ENCODE data around the gene PTN. TPM values are rescaled to one million over a fixed set of nuclear protein-coding genes. Genes with fewer than 3 reads are reported as not detected.

Gene PTN, protein sequence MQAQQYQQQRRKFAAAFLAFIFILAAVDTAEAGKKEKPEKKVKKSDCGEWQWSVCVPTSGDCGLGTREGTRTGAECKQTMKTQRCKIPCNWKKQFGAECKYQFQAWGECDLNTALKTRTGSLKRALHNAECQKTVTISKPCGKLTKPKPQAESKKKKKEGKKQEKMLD
- not detected for total RNA-seq

DNA sequence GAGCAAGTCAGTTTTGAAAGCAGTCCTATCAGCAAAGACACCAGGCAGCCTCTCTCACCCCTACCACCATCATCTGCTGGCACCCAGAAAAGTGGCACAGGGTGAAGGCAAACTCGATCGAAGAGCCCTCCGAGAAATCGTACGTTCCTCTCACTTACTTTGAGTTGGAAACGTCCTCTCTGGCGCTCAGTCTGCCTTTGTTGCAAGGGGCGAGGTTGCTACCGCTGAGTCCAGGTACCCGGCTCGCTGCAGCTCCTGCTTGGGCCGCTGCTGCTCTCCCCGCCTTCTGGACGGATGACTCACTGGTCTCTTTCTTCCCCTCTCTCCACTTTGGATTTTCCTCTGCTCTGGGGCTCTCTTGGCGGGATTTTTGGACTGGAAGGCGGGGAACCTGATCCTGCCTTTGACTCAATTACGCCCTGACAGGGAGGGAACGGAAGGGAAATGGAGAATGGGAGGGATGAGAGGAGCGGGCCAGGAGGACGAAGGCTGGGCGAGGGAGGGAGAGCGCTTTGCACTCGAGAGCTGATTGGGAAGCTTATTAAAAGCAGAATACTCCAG lies at the start of gene PTN:
PTN (minus strand) TSS at position 453 of the 561 bp plus-strand sequence. CDS start 88,760 bp downstream, outside the sequence.
- no peak within 1 kb of the TSS for H3K27ac Mint-ChIP-seq
- no peaks in the 10 kb centered on the region for H3K36me3 Mint-ChIP-seq
- DNase-seq (ENCODE audit: low spot score in 2 of 2): no peak
- no peak for ATAC-seq
- peaks cover 0 to 9% of the 10 kb centered on the region in 2 donors for H3K9me3 Mint-ChIP-seq

GRCh38 chr7:137390076-137390475 lies 46.5 kb upstream of the PTN start:
- no peaks in the 10 kb centered on the region for H3K36me3 Mint-ChIP-seq
- H3K9me3 Mint-ChIP-seq: peaks cover 4 to 5% of the 10 kb centered on the region in 2 donors
- ATAC-seq (no peak), DNase-seq (ENCODE audit: low spot score in 2 of 2) (no peak)
- H3K27ac Mint-ChIP-seq: no peak overlapping the region

DNA sequence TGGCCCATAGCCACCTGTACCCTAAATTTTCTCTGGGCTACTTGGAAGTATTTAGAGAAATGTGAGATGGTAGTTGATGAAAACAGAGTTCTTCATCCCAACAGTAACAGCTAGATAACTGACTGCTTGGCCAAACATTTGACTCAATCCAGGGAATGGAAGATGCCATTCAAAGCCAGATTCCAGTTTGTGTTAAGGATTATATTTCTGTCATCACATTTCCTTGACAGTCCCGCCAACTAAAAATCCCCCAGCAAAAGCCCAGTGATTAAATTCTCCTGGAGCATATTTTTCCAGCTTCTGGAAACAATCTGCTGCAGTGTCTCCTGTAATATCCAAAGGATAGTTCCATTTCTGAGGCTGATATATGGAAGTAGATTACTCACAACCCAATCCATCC lies 45.4 kb upstream of the PTN start:
- DNase-seq (ENCODE audit: low spot score in 2 of 2) (no peak), ATAC-seq (no peak)
- Mint-ChIP-seq H3K9me3 (peaks cover 4 to 5% of the 10 kb centered on the region in 2 donors), H3K36me3 (no peaks in the 10 kb centered on the region), H3K27ac (no peak overlapping the region)

DNA sequence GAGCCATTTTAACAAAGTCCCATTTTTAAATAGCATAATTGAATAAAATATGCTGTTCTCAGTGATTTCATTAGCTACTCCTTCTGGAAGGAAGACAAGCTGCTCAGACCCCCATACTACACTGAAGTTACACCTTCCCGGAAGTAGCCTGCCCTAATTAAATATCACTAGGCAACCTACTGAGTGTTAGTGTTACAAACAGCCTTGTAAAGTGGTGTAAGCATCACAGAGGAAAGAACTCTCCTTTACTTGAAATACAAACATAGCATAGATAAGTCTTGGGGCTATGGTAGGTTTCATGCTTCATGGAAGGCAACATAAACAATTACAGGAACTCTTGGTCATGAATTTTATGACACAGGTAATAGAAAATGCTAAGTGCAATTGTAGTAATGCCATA lies 43.4 kb upstream of the PTN start:
- Mint-ChIP-seq H3K36me3 (no peaks in the 10 kb centered on the region), H3K27ac (no peak overlapping the region), H3K9me3 (peaks cover 4 to 5% of the 10 kb centered on the region in 2 donors)
- DNase-seq (ENCODE audit: low spot score in 2 of 2) (no peak), ATAC-seq (no peak)

DNA sequence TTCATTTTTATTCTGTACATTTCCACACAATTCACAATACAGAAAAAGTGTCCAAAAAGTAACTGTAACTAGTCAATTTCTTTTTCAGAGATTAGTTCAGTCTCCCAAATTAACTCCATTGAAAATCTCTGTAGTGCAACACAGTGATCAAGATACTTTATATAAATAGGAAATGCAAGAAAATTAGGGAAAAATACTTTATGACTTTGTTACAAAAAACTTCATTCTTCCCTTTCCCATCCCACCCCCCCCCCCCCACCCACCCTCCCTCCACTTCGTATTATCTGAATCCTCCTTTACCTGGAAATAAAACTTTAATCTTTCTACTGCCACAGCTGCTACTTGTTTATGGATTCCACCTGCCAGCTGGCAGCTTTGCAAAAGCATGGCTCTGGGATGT lies 37.5 kb upstream of the PTN start:
- peaks cover 16 to 23% of the 10 kb centered on the region in 2 donors for H3K9me3 Mint-ChIP-seq
- no peak overlapping the region for H3K27ac Mint-ChIP-seq
- ATAC-seq: no peak
- no peak for DNase-seq (ENCODE audit: low spot score in 2 of 2)
- H3K36me3 Mint-ChIP-seq: no peaks in the 10 kb centered on the region

- Mint-ChIP-seq H3K27ac (no peak overlapping the region), H3K36me3 (no peaks in the 10 kb centered on the region), H3K9me3 (peaks cover 9 to 11% of the 10 kb centered on the region in 2 donors)
- ATAC-seq: no peak
- DNase-seq (ENCODE audit: low spot score in 2 of 2): no peak
These were observed 30.0 kb upstream of the PTN start for GRCh38 chr7:137373507-137373906.

GRCh38 chr7:137371616-137372015 lies 28.1 kb upstream of the PTN start:
- DNase-seq (ENCODE audit: low spot score in 2 of 2): no peak
- no peak overlapping the region for H3K27ac Mint-ChIP-seq
- no peaks in the 10 kb centered on the region for H3K36me3 Mint-ChIP-seq
- no peak for ATAC-seq
- H3K9me3 Mint-ChIP-seq: no peaks in the 10 kb centered on the region

DNA sequence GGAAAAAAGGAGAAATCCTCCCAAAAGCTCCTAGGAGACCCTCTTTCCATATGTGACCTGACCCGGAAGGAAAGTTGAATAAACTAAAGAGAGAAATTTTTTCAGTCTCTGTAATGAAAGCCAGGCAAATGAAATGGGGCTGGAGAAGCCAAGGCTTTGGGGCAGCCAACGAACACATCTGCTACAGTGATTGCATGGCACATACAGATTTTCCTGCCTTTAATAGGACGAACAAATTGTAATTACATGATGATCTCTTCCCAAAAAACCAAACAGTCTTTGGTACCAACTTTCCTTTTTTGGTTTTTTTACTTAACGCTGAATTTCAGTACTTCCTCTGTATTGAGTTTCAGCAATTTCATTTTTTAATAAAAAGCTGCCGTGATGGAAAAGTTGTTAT lies 23.5 kb upstream of the PTN start:
- Mint-ChIP-seq H3K36me3 (peaks cover 5 to 6% of the 10 kb centered on the region in 2 donors), H3K27ac (no peak overlapping the region), H3K9me3 (peaks cover 13 to 14% of the 10 kb centered on the region in 2 donors)
- DNase-seq (ENCODE audit: low spot score in 2 of 2) (no peak), ATAC-seq (no peak)

GRCh38 chr7:137363683-137364082 lies 20.1 kb upstream of the PTN start:
- Mint-ChIP-seq H3K9me3 (peaks cover 16 to 23% of the 10 kb centered on the region in 2 donors), H3K27ac (no peak overlapping the region), H3K36me3 (peaks cover 8 to 10% of the 10 kb centered on the region in 2 donors)
- DNase-seq (ENCODE audit: low spot score in 2 of 2): no peak
- ATAC-seq: no peak

GRCh38 chr7:137360087-137360679 lies 16.6 kb upstream of the PTN start:
- ATAC-seq (no peak), DNase-seq (ENCODE audit: low spot score in 2 of 2) (no peak)
- H3K27ac Mint-ChIP-seq: no peak overlapping the region
- peaks cover 21 to 29% of the 10 kb centered on the region in 2 donors for H3K9me3 Mint-ChIP-seq
- peaks cover 8 to 12% of the 10 kb centered on the region in 2 donors for H3K36me3 Mint-ChIP-seq

DNA sequence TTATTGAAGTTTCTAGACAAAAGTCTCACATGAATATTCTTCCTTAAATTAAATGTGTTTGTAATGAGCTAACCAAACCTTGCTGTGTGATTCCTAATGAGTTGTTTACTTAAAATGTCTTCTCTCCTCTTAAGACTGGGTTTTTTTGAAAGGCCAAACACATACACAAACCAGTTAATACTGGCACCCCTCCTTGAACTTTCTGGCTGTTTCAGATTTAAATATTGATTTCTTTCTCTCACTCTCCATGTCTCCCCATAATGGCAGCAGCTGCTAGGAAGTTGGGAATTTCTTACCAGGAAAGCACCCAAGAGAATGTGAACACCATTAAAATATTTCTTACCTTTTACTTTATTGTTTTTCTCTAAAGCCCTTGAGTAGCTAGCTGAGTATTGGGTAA lies 11.4 kb upstream of the PTN start:
- Mint-ChIP-seq H3K27ac (no peak overlapping the region), H3K36me3 (peaks cover 0 to 6% of the 10 kb centered on the region in 2 donors), H3K9me3 (peaks cover 10 to 12% of the 10 kb centered on the region in 2 donors)
- DNase-seq (ENCODE audit: low spot score in 2 of 2) (no peak), ATAC-seq (no peak)

DNA sequence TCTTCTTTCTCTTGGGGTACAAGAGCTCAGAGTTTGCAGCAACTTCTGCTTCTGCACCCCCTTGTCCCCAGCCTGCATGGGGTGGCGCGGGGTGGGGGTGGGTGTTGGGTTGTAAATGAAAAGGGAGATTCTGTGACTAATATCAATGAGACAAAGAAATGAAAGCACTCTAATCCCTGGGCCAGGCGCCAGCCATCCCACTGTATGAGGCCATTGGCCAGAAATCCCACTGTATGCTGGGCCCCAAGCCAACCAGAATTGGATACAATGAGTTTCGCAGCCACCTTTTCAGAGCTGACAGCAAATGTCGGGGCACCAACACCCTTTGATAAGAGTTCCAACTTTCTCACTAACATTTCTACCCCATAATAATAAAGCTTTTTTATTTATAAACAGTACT lies 10.9 kb upstream of the PTN start:
- Mint-ChIP-seq H3K27ac (no peak overlapping the region), H3K36me3 (peaks cover 0 to 6% of the 10 kb centered on the region in 2 donors), H3K9me3 (peaks cover 10 to 12% of the 10 kb centered on the region in 2 donors)
- no peak for ATAC-seq
- DNase-seq (ENCODE audit: low spot score in 2 of 2): no peak

DNA sequence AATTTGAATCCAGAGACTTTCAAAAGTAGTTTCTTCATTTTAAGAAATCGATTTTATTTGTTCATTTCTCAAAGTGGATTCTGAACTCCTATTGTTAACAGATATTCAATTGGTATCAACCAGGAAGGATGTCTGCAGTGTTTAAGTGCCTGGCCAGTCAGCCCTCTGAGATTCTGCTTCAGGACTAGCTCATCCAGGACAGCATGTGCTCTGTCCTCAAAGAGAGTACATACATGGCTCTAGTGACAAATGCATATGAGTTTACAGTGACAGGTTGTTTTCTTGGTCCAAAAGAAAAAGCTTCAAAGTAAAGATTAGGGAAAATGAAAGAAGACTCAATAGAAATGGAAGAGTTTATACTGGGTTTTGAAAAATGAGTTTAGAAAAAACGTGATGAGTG lies 8.4 kb upstream of the PTN start:
- H3K27ac Mint-ChIP-seq: no peak overlapping the region
- ATAC-seq: no peak
- DNase-seq (ENCODE audit: low spot score in 2 of 2): no peak
- H3K9me3 Mint-ChIP-seq: peaks cover 7% of the 10 kb centered on the region in 2 donors
- no peaks in the 10 kb centered on the region for H3K36me3 Mint-ChIP-seq

- ATAC-seq (no peak), DNase-seq (ENCODE audit: low spot score in 2 of 2) (no peak)
- Mint-ChIP-seq H3K36me3 (no peaks in the 10 kb centered on the region), H3K27ac (no peak overlapping the region), H3K9me3 (peaks cover 0 to 4% of the 10 kb centered on the region in 2 donors)
These were observed 2.4 kb upstream of the PTN start for GRCh38 chr7:137345799-137346449.

GRCh38 chr7:137342828-137343261 lies 688 bp downstream of the PTN start:
- no peaks in the 10 kb centered on the region for H3K36me3 Mint-ChIP-seq
- peaks cover 0 to 9% of the 10 kb centered on the region in 2 donors for H3K9me3 Mint-ChIP-seq
- no peak overlapping the region for H3K27ac Mint-ChIP-seq
- DNase-seq (ENCODE audit: low spot score in 2 of 2) (no peak), ATAC-seq (no peak)

- no peak for DNase-seq (ENCODE audit: low spot score in 2 of 2)
- Mint-ChIP-seq H3K9me3 (peaks cover 0 to 13% of the 10 kb centered on the region in 2 donors), H3K36me3 (no peaks in the 10 kb centered on the region), H3K27ac (no peak overlapping the region)
- no peak for ATAC-seq
These were observed 1.3 kb downstream of the PTN start for GRCh38 chr7:137342265-137342664.

DNA sequence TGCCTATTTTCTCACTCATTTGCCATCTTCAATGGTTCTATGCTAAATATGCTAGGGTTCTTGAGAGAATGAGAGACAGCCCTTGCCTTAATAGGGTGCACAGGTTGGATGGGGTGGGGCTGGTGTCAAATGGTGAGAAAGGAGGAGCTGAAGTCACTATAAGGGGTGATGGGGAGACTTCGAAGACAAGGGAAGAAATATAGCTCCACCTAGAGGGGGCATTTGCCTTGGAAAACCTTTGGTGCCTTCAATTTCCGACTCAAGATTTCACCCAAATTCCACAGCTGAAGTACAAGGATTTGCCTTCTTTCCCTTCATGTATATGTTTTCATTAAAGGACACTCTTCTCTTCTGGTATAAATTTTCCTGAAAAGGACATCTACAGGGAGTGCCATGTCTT lies 5.6 kb downstream of the PTN start:
- no peaks in the 10 kb centered on the region for H3K36me3 Mint-ChIP-seq
- no peak for ATAC-seq
- peaks cover 0 to 16% of the 10 kb centered on the region in 2 donors for H3K9me3 Mint-ChIP-seq
- H3K27ac Mint-ChIP-seq: no peak overlapping the region
- no peak for DNase-seq (ENCODE audit: low spot score in 2 of 2)

Data from activated naive CD4-positive, alpha-beta T cell treated with anti-CD3 and anti-CD28 coated beads, Interleukin-2, amount 50 U/mL, for 72 hours (primary cell).